Activated naive CD4-positive, alpha-beta T cell treated with anti-CD3 and anti-CD28 coated beads, Interleukin-2, amount 50 U/mL, for 24 hours (primary cell): Measurements from ENCODE around the gene OGDH.
A peak's percentile ranks its signal among the peaks of the same experiment; 100 is the strongest.

ENCODE experiments used
- H3K27ac Mint-ChIP-seq: one replicate; pipeline ENCODE4 v1.8.0; 2021; ENCODE audit warnings: mild to moderate bottlenecking, mixed read lengths
- H3K27me3 Mint-ChIP-seq: one replicate; pipeline ENCODE4 v1.8.0; 2021; ENCODE audit warnings: mixed read lengths
- H3K36me3 Mint-ChIP-seq: one replicate; pipeline ENCODE4 v1.8.0; 2021; ENCODE audit warnings: mixed read lengths
- H3K4me1 Mint-ChIP-seq: one replicate; pipeline ENCODE4 v1.8.0; 2021; ENCODE audit warnings: mixed read lengths
- H3K4me3 Mint-ChIP-seq: one replicate; pipeline ENCODE4 v1.8.0; 2021; ENCODE audit warnings: mild to moderate bottlenecking, mixed read lengths
- H3K9me3 Mint-ChIP-seq: one replicate; pipeline ENCODE4 v1.8.0; 2021; ENCODE audit warnings: mixed read lengths

Gene OGDH

DNA sequence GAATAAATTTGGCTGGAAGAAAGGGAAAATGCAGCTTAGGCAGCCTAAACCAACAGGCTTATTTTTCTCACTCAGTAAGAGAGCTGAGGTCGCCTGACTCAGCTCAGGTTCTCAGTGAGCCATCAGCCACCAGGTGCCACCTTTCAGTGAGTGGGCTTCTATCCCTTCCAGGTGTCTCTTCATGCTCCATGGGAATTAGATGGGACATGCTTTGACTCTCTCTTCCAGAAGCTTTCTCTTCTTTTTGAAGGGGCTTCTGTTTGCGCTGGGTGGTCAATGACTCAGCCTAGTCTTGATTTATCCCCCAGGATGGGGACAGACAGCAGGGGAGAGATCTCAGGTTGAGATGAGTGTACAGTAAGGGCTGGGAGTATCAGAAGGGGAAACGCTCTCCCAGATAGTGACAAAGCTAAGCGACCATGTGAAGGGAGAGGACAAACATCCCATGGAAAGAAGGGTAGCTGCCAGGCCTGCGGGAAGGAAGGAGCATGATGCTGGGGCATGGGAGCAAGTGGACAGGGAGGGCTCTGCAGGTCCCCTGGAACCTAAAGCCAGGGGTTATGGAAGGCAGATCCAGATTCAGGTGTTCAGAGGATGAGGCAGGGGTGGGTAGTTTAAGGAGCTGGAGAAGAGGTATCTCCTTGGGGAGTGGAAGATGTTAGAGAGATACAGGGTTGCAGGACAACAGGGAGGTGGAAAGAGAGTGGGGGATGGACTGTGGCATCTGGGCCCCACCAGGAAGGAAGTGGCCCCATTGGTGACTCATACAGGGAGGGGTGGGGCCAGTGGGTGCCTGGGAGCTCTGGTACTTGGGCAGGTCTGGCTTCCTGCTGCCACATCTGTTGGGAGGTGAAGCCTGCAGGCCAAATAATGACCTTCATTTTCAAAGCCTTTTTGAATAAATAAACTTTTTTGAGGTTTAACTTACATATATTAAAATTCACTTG is 32.5 kb downstream of the OGDH start:
- Mint-ChIP-seq H3K4me3 (peak overlapping the region; percentile 79), H3K4me1 (peaks cover 68% of the 10 kb centered on the region), H3K36me3 (peaks cover 3% of the 10 kb centered on the region), H3K9me3 (no peaks in the 10 kb centered on the region), H3K27ac (peak overlapping the region; percentile 100), H3K27me3 (no peaks in the 10 kb centered on the region)

- H3K27me3 Mint-ChIP-seq = no peaks in the 10 kb centered on the region
- peaks cover 3% of the 10 kb centered on the region for H3K36me3 Mint-ChIP-seq
- H3K27ac Mint-ChIP-seq = peak overlapping the region; percentile 100
- H3K4me1 Mint-ChIP-seq = peaks cover 59% of the 10 kb centered on the region
- H3K4me3 Mint-ChIP-seq = peak overlapping the region; percentile 79
- no peaks in the 10 kb centered on the region for H3K9me3 Mint-ChIP-seq
Observed at GRCh38 chr7:44639671-44640321, 33.4 kb downstream of the OGDH start.

DNA sequence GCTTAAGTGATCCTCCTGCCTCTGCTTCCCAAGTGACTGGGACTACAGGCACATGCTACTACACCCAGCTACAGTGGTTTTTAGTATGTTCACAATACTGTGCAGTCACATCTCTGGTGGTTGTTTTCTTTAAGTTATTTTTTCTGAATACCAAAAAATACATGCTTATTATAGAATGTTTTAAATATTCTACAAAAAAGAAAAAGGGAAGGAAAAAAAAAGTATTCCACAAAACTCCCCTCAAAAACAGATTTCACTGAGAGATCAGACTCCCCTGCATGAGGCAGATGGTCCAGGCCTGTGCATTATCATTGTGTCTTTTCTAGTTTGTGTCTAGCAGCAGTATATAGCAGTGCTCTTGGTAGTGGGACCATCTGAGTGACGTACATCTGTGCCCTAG is 36.8 kb downstream of the OGDH start:
- no peaks in the 10 kb centered on the region for H3K9me3 Mint-ChIP-seq
- no peaks in the 10 kb centered on the region for H3K36me3 Mint-ChIP-seq
- H3K27me3 Mint-ChIP-seq = no peaks in the 10 kb centered on the region
- H3K27ac Mint-ChIP-seq = no peak overlapping the region
- peaks cover 32% of the 10 kb centered on the region for H3K4me1 Mint-ChIP-seq
- no peak overlapping the region for H3K4me3 Mint-ChIP-seq

DNA sequence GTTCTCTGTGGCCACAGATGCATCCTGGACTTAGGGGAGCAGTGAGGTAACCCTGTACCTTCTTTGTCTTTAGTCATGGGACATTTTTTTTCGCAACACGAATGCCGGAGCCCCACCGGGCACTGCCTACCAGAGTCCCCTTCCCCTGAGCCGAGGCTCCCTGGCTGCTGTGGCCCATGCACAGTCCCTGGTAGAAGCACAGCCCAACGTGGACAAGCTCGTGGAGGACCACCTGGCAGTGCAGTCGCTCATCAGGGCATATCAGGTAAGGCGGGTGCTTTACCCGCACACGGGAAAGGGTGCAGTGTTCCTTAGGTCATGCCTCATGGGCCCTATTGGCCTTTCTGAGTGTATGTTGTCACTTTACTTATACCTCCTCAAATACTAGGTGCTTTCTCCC is 38.8 kb downstream of the OGDH start:
- no peaks in the 10 kb centered on the region for H3K36me3 Mint-ChIP-seq
- H3K4me1 Mint-ChIP-seq = peaks cover 12% of the 10 kb centered on the region
- H3K27ac Mint-ChIP-seq = no peak overlapping the region
- no peak overlapping the region for H3K4me3 Mint-ChIP-seq
- no peaks in the 10 kb centered on the region for H3K9me3 Mint-ChIP-seq
- no peaks in the 10 kb centered on the region for H3K27me3 Mint-ChIP-seq

DNA sequence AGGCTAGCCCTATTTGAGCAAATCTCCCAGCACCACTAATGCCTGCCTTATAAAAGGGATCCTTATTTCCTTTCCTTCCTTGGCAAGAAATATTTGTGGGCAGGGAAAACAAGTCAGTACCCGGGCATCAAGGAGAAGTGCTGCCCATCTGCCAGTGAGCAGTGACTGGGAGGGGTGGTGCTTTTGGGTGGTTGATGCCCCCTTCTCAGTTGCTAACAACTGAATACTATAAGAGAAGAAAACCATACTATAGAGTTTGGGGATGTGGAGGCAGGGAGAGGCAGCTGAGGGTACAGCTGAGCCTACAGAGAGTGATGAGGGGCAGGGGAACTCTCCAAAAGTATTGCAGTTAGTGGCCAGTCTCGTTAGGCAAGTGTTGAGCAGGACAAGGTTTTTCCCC is 39.3 kb downstream of the OGDH start:
- H3K27me3 Mint-ChIP-seq = no peaks in the 10 kb centered on the region
- no peaks in the 10 kb centered on the region for H3K9me3 Mint-ChIP-seq
- no peaks in the 10 kb centered on the region for H3K36me3 Mint-ChIP-seq
- H3K27ac Mint-ChIP-seq = no peak overlapping the region
- peaks cover 8% of the 10 kb centered on the region for H3K4me1 Mint-ChIP-seq
- H3K4me3 Mint-ChIP-seq = no peak overlapping the region

DNA sequence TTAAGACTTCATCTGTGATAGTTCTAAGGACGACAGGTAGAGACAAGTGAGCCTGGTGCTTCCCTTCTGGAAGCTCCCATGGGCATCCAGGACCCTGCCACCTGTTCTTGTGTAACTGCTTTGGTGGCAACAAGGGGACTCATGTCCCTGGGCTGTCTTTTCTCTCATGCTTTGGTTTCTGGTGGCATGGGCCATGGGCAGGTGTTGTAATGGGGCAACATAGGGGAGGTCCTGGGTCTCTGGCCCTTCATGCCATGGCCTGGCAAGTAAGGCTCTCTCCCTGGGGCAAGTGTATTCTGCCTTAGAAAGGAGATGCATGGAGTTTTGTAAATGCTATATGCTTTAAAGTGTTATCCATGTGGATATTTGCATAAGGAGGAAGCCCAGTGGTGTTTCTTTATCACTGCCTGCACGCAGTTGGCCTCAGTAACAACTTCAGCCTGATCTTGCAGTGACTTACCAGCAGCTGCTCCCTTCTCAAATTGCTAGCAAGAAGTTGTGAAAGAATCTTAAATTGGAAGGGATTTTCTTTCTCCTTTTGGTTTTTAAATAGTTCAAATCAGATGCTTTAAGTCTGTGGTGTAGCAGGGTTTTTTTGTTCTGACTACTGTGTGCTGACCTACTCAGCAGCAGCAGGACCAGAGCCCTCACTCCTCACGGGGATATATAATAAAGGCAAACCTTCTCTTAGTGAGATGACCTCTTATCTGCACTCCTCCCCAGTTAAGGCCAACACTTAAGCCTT is 39.9 kb downstream of the OGDH start:
- Mint-ChIP-seq H3K9me3 (no peaks in the 10 kb centered on the region), H3K4me3 (no peak overlapping the region), H3K4me1 (peaks cover 6% of the 10 kb centered on the region), H3K27ac (no peak overlapping the region), H3K36me3 (no peaks in the 10 kb centered on the region), H3K27me3 (no peaks in the 10 kb centered on the region)

GRCh38 chr7:44646921-44647636 is 40.7 kb downstream of the OGDH start:
- H3K36me3 Mint-ChIP-seq = no peaks in the 10 kb centered on the region
- H3K27ac Mint-ChIP-seq = no peak overlapping the region
- no peaks in the 10 kb centered on the region for H3K4me1 Mint-ChIP-seq
- H3K4me3 Mint-ChIP-seq = no peak overlapping the region
- no peaks in the 10 kb centered on the region for H3K27me3 Mint-ChIP-seq
- H3K9me3 Mint-ChIP-seq = no peaks in the 10 kb centered on the region

- Mint-ChIP-seq H3K4me3 (no peak overlapping the region), H3K27me3 (no peaks in the 10 kb centered on the region), H3K4me1 (no peaks in the 10 kb centered on the region), H3K9me3 (no peaks in the 10 kb centered on the region), H3K36me3 (no peaks in the 10 kb centered on the region), H3K27ac (no peak overlapping the region)
Observed at GRCh38 chr7:44647981-44648714, 41.7 kb downstream of the OGDH start.

DNA sequence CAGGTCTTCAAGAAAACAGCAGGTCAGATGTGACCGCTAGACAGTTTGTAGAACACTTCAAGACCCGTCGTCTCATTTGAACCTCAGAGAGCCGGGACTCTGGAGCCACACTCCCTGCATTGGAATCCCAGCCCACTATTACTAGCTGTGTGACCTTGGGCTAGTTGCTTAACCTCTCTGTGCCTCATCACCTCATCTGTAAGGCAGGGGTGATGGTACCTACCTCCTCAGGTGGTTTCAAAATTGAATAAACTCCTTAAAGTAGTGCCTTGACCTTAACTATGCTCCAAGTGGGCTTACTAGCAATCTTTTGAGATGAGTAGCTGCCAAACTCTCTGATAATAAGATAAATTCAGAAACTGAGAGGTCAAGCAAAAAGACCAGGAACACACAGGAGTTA is 43.8 kb downstream of the OGDH start:
- Mint-ChIP-seq H3K27me3 (no peaks in the 10 kb centered on the region), H3K9me3 (no peaks in the 10 kb centered on the region), H3K36me3 (peaks cover 1% of the 10 kb centered on the region), H3K4me3 (no peak overlapping the region), H3K4me1 (no peaks in the 10 kb centered on the region), H3K27ac (no peak overlapping the region)

DNA sequence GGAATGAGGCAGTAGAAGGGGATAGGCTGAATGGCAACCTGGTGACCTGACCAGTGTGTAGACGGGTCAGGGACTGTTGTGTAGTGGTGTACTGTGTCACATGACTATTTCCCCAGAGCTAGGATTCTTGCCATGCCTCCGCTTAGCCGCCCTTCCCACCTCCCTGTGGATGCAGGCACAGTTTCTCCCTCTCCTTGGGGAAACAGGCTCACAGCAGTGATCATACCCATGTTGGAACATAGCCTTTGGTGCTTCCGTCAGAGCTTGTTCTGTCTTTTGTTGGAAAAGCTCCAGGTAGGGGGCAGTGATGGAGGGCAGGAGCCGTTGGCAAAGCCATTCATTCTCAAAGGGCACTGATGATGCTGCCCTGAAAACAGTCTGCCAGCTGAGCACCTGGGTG is 44.3 kb downstream of the OGDH start:
- no peak overlapping the region for H3K27ac Mint-ChIP-seq
- no peaks in the 10 kb centered on the region for H3K4me1 Mint-ChIP-seq
- no peak overlapping the region for H3K4me3 Mint-ChIP-seq
- peaks cover 3% of the 10 kb centered on the region for H3K36me3 Mint-ChIP-seq
- H3K9me3 Mint-ChIP-seq = no peaks in the 10 kb centered on the region
- no peaks in the 10 kb centered on the region for H3K27me3 Mint-ChIP-seq

GRCh38 chr7:44652535-44652934 is 46.1 kb downstream of the OGDH start:
- H3K27me3 Mint-ChIP-seq = no peaks in the 10 kb centered on the region
- H3K27ac Mint-ChIP-seq = no peak overlapping the region
- H3K4me1 Mint-ChIP-seq = no peaks in the 10 kb centered on the region
- H3K9me3 Mint-ChIP-seq = no peaks in the 10 kb centered on the region
- H3K4me3 Mint-ChIP-seq = no peak overlapping the region
- H3K36me3 Mint-ChIP-seq = peaks cover 14% of the 10 kb centered on the region

DNA sequence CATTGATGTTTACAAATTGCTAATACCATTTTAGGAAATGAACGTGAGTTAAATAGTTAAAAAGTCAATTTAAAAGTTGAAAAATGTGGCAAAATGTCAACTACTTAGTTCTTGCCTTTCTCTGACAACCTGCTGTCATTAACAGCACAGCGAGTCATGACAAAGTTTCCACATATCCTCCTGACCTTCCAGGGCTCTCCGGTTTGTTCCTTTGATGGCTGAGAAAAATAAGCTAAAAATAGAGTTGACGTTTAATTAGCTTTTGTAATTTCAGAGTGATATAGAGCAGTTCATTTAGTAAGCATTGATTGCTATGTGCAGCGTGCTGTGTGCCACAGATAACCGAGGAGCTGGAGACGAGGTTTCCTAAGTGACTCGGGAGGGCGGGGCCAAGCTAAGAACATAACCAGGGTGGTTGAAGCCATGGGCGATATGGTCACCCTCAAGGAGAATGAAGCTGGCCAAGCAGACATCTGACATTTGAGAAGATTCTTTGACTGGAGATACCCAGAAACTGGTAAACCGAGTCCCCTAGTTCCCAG is 47.9 kb downstream of the OGDH start:
- Mint-ChIP-seq H3K4me3 (no peak overlapping the region), H3K9me3 (peaks cover 2% of the 10 kb centered on the region), H3K27me3 (no peaks in the 10 kb centered on the region), H3K36me3 (peaks cover 21% of the 10 kb centered on the region), H3K27ac (no peak overlapping the region), H3K4me1 (peaks cover 2% of the 10 kb centered on the region)

- H3K27me3 Mint-ChIP-seq = no peaks in the 10 kb centered on the region
Observed at GRCh38 chr7:44655341-44655740, 48.9 kb downstream of the OGDH start.

GRCh38 chr7:44658979-44659378 is 52.6 kb downstream of the OGDH start:
- Mint-ChIP-seq H3K4me1 (peaks cover 13% of the 10 kb centered on the region), H3K27ac (no peak overlapping the region), H3K9me3 (peaks cover 19% of the 10 kb centered on the region), H3K27me3 (no peaks in the 10 kb centered on the region), H3K36me3 (peaks cover 44% of the 10 kb centered on the region), H3K4me3 (no peak overlapping the region)

More at GRCh38 chr7:44655341-44655740, 48.9 kb downstream of the OGDH start:
- peaks cover 30% of the 10 kb centered on the region for H3K36me3 Mint-ChIP-seq
- peaks cover 9% of the 10 kb centered on the region for H3K4me1 Mint-ChIP-seq
- no peak overlapping the region for H3K4me3 Mint-ChIP-seq
- peaks cover 12% of the 10 kb centered on the region for H3K9me3 Mint-ChIP-seq
- H3K27ac Mint-ChIP-seq = no peak overlapping the region
